Renal cortical epithelial cell (primary cell): ENCODE data around the gene PNPLA7. TPM values are rescaled to one million over a fixed set of nuclear protein-coding genes. Genes with fewer than 3 reads are reported as not detected.
A peak's percentile ranks its signal among the peaks of the same experiment; 100 is the strongest.

Experiments
- DNase-seq: peaks from one replicate; pipeline ENCODE4 v3.0.0-alpha.2; 2011; ENCODE audit warnings: low read depth
- total RNA-seq: library from RNA; depleted of rRNA; stranded (reverse); fragments of >200 nt; gene quantifications from 2 replicates; pipeline ENCODE4 v1.2.3, GENCODE V29; 2014

Gene PNPLA7
- total RNA-seq, 1 donor from 2014 or later = 1.2 TPM

DNA sequence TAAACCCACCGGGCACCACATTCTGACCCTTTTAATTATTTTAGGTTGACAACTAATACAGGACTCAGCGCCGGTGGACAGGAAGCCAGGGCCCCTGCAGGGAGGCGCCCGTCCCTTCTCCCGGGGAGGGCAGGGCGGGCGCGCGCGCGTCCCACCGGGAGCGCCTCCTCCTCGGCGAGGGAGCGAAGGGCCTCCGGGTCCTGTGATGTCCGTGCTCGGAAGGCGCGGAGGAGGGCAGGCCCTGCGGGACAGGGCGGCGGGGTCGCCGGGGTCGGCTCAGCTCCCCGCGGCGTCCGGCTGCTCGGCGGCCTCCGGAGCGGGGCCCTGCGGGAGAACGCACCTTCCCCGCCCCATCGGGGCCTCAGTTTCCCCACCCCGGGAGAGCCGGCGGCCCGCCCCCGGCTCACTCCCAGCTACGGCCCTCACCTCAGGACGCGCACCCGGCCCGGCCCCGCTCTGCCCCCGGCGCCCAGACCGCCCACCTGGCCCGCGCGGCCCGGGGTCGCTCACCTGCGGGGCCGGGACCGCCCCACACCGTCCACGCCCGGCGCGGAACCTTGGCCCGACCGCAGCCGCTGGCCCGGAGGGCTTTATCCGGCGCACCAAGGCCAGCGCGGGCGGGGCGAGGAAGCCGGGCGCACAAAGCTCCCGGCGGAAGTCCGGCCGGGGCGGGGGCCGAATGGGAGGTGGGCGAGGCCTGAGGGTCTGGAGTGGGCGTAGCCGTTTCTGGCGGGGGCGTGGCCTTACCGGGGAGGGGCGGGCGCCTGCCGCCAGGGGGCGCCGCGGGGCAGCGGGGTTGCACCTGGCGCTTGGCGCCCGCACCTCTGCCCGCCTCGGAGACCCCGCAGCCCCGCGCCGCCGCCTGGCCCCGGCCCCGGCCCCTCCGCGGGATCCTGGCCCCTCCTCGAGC is 127.3 kb downstream of the PNPLA7 start, which contains the start of the genes EXD3 and NOXA1:
EXD3 (minus strand) TSS at position 559 of the 910 bp plus-strand sequence. CDS start 27,805 bp downstream, outside the sequence.
NOXA1 (plus strand) TSS at position 790 of the 910 bp plus-strand sequence. CDS start 137 bp downstream, outside the sequence.
- peak; percentile 54 for DNase-seq

DNA sequence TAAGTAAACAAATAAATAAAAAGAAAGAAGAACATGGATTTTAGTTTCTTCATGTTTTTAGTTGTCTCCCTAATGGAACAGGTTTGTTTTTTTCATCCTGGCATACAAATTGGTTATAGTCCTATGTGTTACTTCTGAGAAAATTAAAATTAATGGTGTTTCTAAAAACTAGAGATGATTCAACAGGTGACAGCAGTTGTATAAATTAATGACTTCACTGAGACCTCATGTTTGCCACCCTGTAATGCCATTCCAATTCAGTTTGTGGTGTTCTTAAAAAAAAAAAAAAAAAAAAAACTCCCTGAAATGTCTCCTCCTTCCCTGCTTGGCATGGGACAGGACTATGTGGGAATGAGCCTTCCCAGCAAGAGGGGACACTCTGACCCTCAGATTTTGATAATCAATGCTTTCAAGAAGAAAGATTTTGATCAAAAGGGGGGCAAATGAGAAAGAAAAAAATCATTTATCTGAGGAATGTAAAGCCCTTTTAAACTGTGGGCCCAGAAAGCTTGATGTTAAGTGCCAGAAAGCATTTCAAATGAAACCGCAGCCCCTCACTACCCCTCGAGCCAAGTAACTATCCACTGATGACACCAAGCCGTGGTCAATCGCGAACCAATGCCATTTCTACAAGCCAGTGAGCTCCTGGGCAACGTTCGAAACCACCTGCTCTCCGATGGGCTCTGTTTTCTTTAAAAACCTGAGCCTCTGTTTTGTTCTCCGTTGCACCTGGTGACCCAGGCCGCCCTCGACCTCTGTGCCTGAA is 128.2 kb downstream of the PNPLA7 start:
- no peak for DNase-seq

DNA sequence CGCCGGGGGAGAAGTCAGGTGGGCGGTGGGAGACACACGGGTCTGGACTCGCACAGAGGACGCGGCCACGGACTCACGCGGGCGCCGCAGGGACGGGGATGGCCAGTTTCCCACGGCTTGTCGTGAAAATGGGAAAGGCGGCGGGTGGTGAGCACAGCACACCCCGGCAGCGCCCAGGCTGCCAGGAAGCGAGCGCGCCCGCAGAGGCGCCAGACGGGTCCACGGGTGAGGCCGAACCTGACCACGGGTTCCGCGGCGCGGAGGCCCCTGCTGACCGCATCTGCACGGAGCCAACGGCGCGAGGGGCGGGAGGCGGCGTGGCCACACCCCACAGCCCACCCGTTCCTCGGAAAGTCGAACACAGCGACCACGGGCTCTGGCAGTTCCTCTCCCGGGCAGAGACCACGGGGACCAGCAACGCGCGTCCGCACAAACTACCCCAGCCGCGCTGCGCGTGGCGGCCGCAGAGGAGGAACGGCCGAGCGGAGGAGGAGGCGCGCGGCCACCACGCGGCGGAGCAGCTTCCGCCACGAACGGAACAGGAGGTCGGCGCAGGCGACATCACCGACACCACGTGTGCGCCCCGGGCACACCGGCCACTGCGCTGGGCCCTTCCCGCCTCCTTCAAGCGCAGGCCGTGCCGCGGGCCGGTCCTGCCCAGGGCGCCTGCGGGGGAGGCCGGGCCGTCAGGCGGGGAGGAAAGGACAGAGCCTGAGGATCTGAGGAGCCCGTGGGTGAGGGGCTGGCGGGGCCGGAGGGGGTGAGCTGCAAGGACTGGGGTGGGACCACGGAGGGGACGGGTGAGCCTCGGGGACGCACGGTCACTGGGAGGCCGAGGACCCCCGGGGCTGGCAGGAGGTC is 132.8 kb downstream of the PNPLA7 start:
- no peak for DNase-seq

DNA sequence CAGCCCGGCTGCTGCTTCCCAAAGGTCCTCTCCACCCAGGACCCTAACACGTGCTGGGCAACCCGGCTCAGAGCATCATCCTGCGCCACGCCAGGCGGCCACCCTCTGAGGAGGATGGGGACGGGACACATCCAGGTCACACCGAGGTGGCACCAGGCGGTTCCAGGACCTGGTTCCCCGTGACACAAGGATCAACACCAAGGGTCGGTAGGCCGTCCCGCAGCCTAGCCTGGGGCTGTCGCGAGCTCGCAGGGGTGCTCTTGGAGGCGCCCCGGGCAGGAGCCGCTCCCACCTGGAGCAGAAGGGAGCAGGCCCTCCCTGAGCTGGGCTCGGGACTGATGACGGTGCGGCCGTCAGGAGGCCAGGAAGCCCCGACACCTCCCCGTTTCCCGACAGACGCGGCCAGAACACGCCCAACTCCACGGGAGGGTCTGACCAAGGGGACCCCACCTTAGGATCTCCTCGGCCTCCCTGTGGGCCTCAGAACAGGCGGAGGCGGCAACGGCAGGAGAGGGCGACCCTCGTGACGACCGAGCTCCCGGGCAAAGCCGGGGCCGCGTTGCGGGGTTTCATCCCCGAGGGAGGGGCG is 133.5 kb downstream of the PNPLA7 start:
- DNase-seq = no peak

DNA sequence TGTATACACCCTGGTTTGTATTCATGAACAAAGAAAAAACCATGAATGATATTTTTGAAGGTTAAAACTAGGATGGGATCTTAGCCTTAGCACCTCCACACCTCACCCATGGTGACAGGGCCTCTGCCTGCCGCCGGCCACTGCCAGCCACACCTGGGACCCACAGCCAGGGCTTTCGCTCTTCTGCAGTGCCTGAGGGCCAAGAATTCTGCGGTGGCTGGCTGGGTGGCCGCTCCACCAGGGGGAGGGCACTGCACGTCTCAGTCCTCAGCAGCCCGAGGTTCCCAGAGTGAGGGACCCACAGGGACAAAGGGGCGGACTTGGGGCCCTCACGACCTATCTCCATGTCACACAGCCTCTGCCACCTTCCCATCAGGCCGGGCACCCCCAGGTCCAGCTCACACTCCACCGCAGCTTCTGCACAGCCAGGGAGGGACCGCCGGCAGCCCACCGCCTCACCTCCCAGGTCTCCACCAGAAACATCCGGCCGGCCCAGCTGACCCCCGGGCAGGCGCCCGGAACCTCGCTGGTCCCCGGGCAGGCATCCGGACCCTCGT is 134.1 kb downstream of the PNPLA7 start:
- no peak for DNase-seq

DNA sequence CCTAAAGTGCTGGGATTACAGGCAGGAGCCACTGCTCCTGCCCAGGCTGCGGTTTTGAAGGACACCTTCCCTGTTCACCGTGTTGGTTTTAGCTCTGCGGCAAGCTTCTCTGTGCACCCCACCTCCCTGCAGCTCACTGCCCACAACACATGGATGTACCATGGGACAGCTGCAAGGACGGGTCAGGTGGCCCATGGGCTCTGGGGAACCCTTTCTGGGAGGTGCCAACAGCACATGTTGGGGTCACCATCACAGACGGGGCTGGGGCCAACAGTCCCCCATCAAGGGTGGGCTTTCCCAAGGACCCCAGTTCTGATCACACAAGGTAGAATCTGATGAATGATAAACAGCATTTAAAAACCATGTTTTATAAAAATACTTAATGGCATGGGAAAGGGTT is 134.8 kb downstream of the PNPLA7 start:
- no peak for DNase-seq

DNA sequence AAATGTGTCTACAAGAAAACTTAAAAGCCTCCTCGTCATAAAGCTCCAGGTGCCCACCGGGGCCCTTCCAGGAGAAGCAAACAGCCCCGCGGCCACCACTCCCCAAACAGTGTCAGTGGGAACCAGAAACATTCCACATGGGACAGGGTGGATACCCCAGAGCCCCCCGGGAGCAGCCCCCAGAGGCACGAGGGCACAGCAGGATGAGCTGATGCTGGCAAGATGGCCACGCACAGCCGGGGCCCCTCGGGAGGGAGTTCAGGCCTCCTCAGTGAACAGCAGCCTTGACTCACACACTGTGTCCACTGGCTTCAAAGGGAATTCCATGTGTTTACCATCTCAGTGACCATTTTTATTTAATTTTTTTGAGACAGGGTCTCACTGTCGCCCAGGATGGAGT is 137.8 kb downstream of the PNPLA7 start:
- no peak for DNase-seq

DNA sequence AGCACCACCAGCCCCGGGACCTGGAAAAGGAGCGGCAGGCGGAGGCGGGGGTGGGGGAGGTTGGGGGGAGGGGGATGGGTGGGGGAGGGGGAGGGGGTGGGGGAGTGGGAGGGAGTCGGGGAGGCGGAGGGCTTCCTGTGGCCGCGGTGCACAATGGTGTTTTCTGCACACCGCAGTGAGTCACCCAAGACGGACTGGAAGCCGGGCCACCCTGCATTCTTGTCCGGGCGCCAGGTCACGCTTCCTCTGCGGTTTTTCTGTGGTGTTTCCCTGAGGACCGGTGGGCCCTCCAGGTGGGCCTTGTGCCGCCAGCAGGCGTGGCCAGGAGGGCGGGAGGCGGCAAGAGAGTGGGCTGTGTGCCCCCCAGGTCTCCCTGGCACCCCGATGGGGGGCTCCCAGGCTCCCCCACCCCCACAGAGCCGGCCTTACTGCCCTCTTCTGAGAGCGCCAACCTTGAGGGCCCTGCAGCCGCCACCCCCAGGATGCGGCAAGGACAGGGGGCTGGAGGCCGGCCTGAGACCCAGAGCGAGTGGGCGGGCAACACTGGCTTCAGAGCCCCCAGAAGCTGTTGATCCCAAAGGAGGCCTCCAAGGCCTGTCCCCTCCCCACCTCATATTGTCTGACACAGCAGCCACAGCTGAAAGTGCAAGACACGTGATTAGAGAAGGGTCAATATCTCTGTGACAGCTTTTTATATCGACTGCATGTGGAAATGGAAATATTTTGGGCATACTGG is 138.4 kb downstream of the PNPLA7 start:
- DNase-seq = peak; percentile 90

DNA sequence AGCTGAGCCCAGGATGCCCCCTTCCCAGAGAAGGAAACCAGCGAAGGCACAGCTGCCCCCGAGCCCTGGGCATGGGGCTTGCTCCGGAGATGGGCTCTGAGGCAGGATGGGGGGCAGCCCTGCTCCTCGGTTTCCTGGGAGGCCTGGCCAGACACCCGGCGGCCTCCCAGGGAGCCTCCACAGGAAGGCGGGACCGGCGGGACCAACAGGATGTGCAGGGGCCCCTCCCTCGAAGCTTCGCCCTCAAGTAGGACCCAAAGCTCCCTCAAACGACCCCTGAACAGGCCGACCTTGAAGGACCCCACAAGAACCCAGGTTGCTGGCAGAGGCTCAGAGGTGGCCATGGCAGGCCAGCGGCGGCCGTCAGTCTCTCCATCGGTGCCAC is 138.9 kb downstream of the PNPLA7 start:
- DNase-seq = no peak

DNA sequence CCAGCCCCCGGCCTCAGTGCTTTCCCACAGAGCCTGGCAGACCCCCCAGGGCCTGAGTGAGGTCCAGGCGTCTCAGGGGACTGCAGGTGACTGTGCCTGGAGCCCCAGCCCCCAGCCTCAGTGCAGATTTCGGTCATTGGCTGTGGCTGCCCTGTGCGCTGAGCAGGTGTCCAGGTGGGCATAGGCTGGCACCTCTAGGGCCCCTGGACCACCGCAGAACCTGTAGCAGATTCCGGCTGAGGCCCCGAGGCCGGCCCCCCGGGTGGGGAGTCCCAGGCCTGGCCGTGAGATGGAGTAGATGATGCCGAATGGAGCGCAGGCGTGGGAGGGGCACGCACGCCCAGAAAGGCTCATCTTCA is 139.3 kb downstream of the PNPLA7 start:
- no peak for DNase-seq

DNA sequence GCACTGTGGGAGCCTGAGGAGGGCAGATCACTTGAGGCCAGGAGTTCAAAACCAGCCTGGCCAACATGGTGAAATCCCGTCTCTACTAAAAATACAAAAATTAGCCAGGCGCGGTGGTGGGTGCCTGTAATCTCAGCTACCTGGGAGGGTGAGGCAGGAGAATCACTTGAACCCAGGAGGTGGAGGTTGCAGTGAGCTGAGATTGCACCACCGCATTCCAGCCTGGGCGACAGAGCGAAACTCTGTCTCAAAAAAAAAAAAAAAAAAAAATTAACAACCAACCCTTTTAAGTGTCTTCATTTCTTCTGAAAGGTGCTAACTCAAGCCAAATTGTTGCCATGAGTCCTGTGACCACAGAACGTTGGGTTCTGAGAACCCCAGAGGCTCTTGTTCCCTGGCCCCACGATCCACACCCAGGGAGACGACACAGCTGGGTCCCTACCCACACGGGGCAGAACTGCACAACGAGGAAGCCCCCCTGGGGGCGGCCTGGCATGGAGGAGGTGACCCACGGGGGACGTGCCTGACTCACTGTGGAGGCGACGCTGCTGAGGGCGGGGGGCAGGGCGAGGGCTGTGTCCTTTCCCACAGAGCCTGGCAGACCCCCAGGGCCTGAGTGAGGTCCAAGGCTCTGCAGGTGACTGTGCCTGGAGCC is 139.8 kb downstream of the PNPLA7 start:
- DNase-seq = peak; percentile 83

Other genes starting within 250 kb of the PNPLA7 start
- gene NRARP, start 248.1 kb downstream of the PNPLA7 start, total RNA-seq = 0.55 and 1.0 TPM in 2 replicates
- 11.6 and 12.2 TPM in 2 replicates for gene EXD3, start 127.2 kb downstream of the PNPLA7 start, total RNA-seq
- gene NOXA1, start 127.0 kb downstream of the PNPLA7 start, total RNA-seq = 2.1 and 2.8 TPM in 2 replicates
- gene ENTPD8, start 109.0 kb downstream of the PNPLA7 start, total RNA-seq = 0.05 and 0.17 TPM in 2 replicates
- 12.0 and 20.4 TPM in 2 replicates for gene NSMF, start 91.1 kb downstream of the PNPLA7 start, total RNA-seq
- gene MRPL41, start 1.5 kb upstream of the PNPLA7 start, total RNA-seq = 18.1 and 50.2 TPM in 2 replicates
- 15.8 and 29.9 TPM in 2 replicates for gene DPH7, start 28.5 kb upstream of the PNPLA7 start, total RNA-seq
- gene ZMYND19, start 40.1 kb upstream of the PNPLA7 start, total RNA-seq = 11.0 and 19.1 TPM in 2 replicates
- gene ARRDC1, start 55.3 kb upstream of the PNPLA7 start, total RNA-seq = 58.6 and 75.0 TPM in 2 replicates
- 58.0 and 92.8 TPM in 2 replicates for gene EHMT1, start 68.6 kb upstream of the PNPLA7 start, total RNA-seq